ENCODE measurements around the gene BAIAP2L2.

The BAIAP2L2 gene

GRCh38 chr22:38051900-38052862, 58.3 kb downstream of the BAIAP2L2 start:
- peak; percentile 79 for TF ChIP-seq CTCF (IDR thresholded peaks at IDR 0.05; ENCODE audit: insufficient read depth, low read length, missing control alignments)
- H3K4me3 ChIP-seq (ENCODE audit: low read depth, low read length): no peak overlapping the region
- DNase-seq (ENCODE audit: low read depth, low spot score): no peak
- ChIA-PET POLR2A (interaction anchor here (1.1 kb wide), 1 partner anchor 187 kb away, joined by 4 read pairs; no protein-coding TSS in a partner anchor), CTCF (interaction anchor here (0.6 to 6.5 kb wide), 74 partner anchors 9 to 1066 kb away, joined by 3 to 79 read pairs (median 4); partner anchors contain the start of genes DMC1 and TOMM22)

- DNase-seq (ENCODE audit: low read depth, low spot score): no peak
- H3K4me3 ChIP-seq (ENCODE audit: low read depth, low read length): no peak overlapping the region
- ChIA-PET POLR2A (no interaction called here), CTCF (interaction anchor here (0.8 to 6.5 kb wide), 22 partner anchors 8 to 953 kb away, joined by 3 to 79 read pairs (median 8); partner anchors contain the start of gene DMC1)
- TF ChIP-seq CTCF (IDR thresholded peaks at IDR 0.05; ENCODE audit: insufficient read depth, low read length, missing control alignments): no peak
Measured at GRCh38 chr22:38051261-38051660, 59.2 kb downstream of the BAIAP2L2 start.

GRCh38 chr22:38050720-38051119, 59.8 kb downstream of the BAIAP2L2 start:
- CTCF ChIA-PET: interaction anchor here (1.0 to 2.6 kb wide), 4 partner anchors 10 to 302 kb away, joined by 3 to 12 read pairs (median 6); no protein-coding TSS in a partner anchor

GRCh38 chr22:38049812-38050619, 60.5 kb downstream of the BAIAP2L2 start:
- TF ChIP-seq CTCF (IDR thresholded peaks at IDR 0.05; ENCODE audit: insufficient read depth, low read length, missing control alignments): no peak
- POLR2A ChIA-PET: no interaction called here

More at GRCh38 chr22:38050720-38051119, 59.8 kb downstream of the BAIAP2L2 start:
- no peak overlapping the region for H3K4me3 ChIP-seq (ENCODE audit: low read depth, low read length)
- no peak for DNase-seq (ENCODE audit: low read depth, low spot score)
- POLR2A ChIA-PET: no interaction called here
- TF ChIP-seq CTCF (IDR thresholded peaks at IDR 0.05; ENCODE audit: insufficient read depth, low read length, missing control alignments): no peak

GRCh38 chr22:38046070-38046748, 64.3 kb downstream of the BAIAP2L2 start:
- DNase-seq (ENCODE audit: low read depth, low spot score): no peak
- CTCF ChIA-PET: interaction anchor here (0.5 kb wide), 1 partner anchor 9 kb away, joined by 4 read pairs; no protein-coding TSS in a partner anchor
- TF ChIP-seq CTCF (IDR thresholded peaks at IDR 0.05; ENCODE audit: insufficient read depth, low read length, missing control alignments): no peak
- no peak overlapping the region for H3K4me3 ChIP-seq (ENCODE audit: low read depth, low read length)
- POLR2A ChIA-PET: no interaction called here

More at GRCh38 chr22:38049812-38050619, 60.5 kb downstream of the BAIAP2L2 start:
- no peak for DNase-seq (ENCODE audit: low read depth, low spot score)
- H3K4me3 ChIP-seq (ENCODE audit: low read depth, low read length): no peak overlapping the region
- CTCF ChIA-PET: interaction anchor here (1.0 to 2.6 kb wide), 7 partner anchors 9 to 303 kb away, joined by 3 to 12 read pairs (median 4); no protein-coding TSS in a partner anchor
